K562 (cell line): ENCODE measurements around the gene LRRC7. TPM values are rescaled to one million over a fixed set of nuclear protein-coding genes. Genes with fewer than 3 reads are reported as not detected.

ENCODE experiments used
- ATAC-seq: fragments of 200-7000 bp; cut with Tn5 transposase; 3 replicates; pipeline ENCODE4 v1.9.1; 2020; ENCODE audit warnings: moderate library complexity
- BruUV-seq: library from RNA; stranded (reverse); fragments of 400-500 nt; replicated peaks from 2 replicates; lab custom pipeline; 2021; lab: Mats Ljungman, UMichigan
- CTCF ChIA-PET: fragments of 300-600 bp; formaldehyde crosslinking; extraction: SDS; loops from one replicate; lab custom pipeline; 2021; ENCODE audit warnings: low intra/inter-chr PET ratio; lab: Yijun Ruan, JAX
- POLR2A ChIA-PET: fragments of 300-600, 350-650 bp; sonication (Branson Sonifier 250); formaldehyde crosslinking; extraction: SDS; loops from one replicate; lab custom pipeline; 2021; ENCODE audit warnings: antibody characterized with exemption, inconsistent platforms; lab: Yijun Ruan, JAX
- DNase-seq, 4 experiments: peaks; one replicate each; pipeline versions ENCODE4 v3.0.0 to v3.0.0-alpha.2; 2011 to 2018; ENCODE audit warnings: low spot score in 3 of 4, mixed read lengths in 3 of 4; ENCODE audit errors: extremely low read depth in 1 of 4
- FAIRE-seq: peaks from 2 replicates; lab custom pipeline; 2011; peaks lifted over from hg19 to GRCh38; lab: Jason Lieb, UNC
- H2AFZ ChIP-seq: 2 replicates; pipeline ENCODE4 v1.6.0; 2011; ENCODE audit warnings: low read depth, low read length, control low read depth, inconsistent platforms
- H3K27ac ChIP-seq: fragments of 200-600 bp; 3 replicates; pipeline ENCODE4 v1.8.0; 2011; ENCODE audit warnings: low read depth, mild to moderate bottlenecking, control low read depth, inconsistent platforms, low read length, moderate library complexity, mixed read lengths; ENCODE audit errors: extremely low read depth
- H3K27me3 ChIP-seq, 2 experiments: fragments of 300-600 bp in 1 of 2; 2 replicates in 1 of 2; 3 replicates in 1 of 2; pipeline versions ENCODE4 v1.6.0 to v1.8.0; 2011; ENCODE audit warnings: inconsistent platforms in 2 of 2, low read length in 2 of 2, mild to moderate bottlenecking in 1 of 2, mixed read lengths in 1 of 2, moderate library complexity in 1 of 2; ENCODE audit not compliant: control insufficient read depth in 2 of 2, insufficient read depth in 2 of 2
- H3K36me3 ChIP-seq: fragments of 300-600 bp; 3 replicates; pipeline ENCODE4 v1.8.0; 2011; ENCODE audit warnings: mild to moderate bottlenecking, low read length, inconsistent platforms; ENCODE audit not compliant: control insufficient read depth, insufficient read depth
- H3K4me1 ChIP-seq, 2 experiments: fragments of 200-600 bp in 1 of 2; replicated peaks in 1 of 2; 2 replicates in 1 of 2; 3 replicates in 1 of 2; pipeline versions ENCODE4 v1.5.1 to v1.8.0; 2011; ENCODE audit warnings: inconsistent platforms in 2 of 2, low read length in 2 of 2, mild to moderate bottlenecking in 1 of 2, mixed read lengths in 1 of 2, moderate library complexity in 1 of 2; ENCODE audit not compliant: control insufficient read depth in 2 of 2, insufficient read depth in 2 of 2
- H3K4me2 ChIP-seq: 2 replicates; pipeline ENCODE4 v1.6.1; 2011; ENCODE audit warnings: low read length, control low read depth, inconsistent platforms, mixed read lengths; ENCODE audit not compliant: insufficient read depth
- H3K4me3 ChIP-seq: fragments of 200-600 bp; sonication (generic), shearing (Covaris generic); 2 replicates; pipeline ENCODE4 v1.5.1; 2016; ENCODE audit warnings: control low read depth, inconsistent platforms
- H3K79me2 ChIP-seq: fragments of 200-600 bp; 3 replicates; pipeline ENCODE4 v1.8.0; 2011; ENCODE audit warnings: low read length, inconsistent platforms; ENCODE audit not compliant: control insufficient read depth, insufficient read depth
- H3K9ac ChIP-seq, 2 experiments: 2 replicates each; pipeline versions ENCODE4 v1.6.0 to v1.6.1; 2011; ENCODE audit warnings: low read depth in 2 of 2, low read length in 2 of 2, control low read depth in 1 of 2, inconsistent platforms in 1 of 2, mild to moderate bottlenecking in 1 of 2, mixed read lengths in 1 of 2; ENCODE audit not compliant: insufficient read depth in 1 of 2
- H3K9me1 ChIP-seq: one replicate; pipeline ENCODE4 v1.6.0; 2011; ENCODE audit warnings: inconsistent platforms, mild to moderate bottlenecking, low read length, moderate library complexity; ENCODE audit not compliant: control insufficient read depth, insufficient read depth
- H3K9me3 ChIP-seq: replicated peaks from 2 replicates; pipeline ENCODE4 v1.5.1; 2011; ENCODE audit warnings: low read depth, low read length, inconsistent platforms; ENCODE audit not compliant: control insufficient read depth, insufficient read depth
- H4K20me1 ChIP-seq: replicated peaks from 2 replicates; pipeline ENCODE4 v1.6.1; 2011; ENCODE audit warnings: low read length, inconsistent platforms, mixed read lengths; ENCODE audit not compliant: control insufficient read depth, insufficient read depth
- CHD4 ChIP-seq: fragments of 200-600 bp; sonication (generic); IDR thresholded peaks from 3 replicates; pipeline ENCODE4 v1.6.1; 2012; ENCODE audit warnings: low read depth, mild to moderate bottlenecking, mixed read lengths, low read length, inconsistent platforms; ENCODE audit not compliant: insufficient read depth, insufficient replicate concordance, poor library complexity, severe bottlenecking
- FOXK2 ChIP-seq, 2 experiments: fragments of 450-650 bp; IDR thresholded peaks in 1 of 2; conservative IDR thresholded peaks in 1 of 2; 2 replicates each; pipeline ENCODE4 v1.6.1; 2016; ENCODE audit warnings: low read depth in 2 of 2, mild to moderate bottlenecking in 1 of 2
- HMG20B ChIP-seq: fragments of 250-450 bp; sonication (Bioruptor Pico); IDR thresholded peaks from 2 replicates; pipeline ENCODE4 v1.5.0; 2021; ENCODE audit warnings: mild to moderate bottlenecking
- MAFG ChIP-seq: fragments of 450-650 bp; conservative IDR thresholded peaks from 2 replicates; pipeline ENCODE4 v1.6.1; 2016; ENCODE audit warnings: missing genetic modification characterization, missing compliant biosample characterization
- NFE2L1 ChIP-seq: fragments of 450-650 bp; IDR thresholded peaks from 2 replicates; pipeline ENCODE4 v1.6.1; 2016; ENCODE audit warnings: missing genetic modification characterization, low read depth, mild to moderate bottlenecking, missing compliant biosample characterization, moderate library complexity, borderline replicate concordance
- RFX7 ChIP-seq: fragments of 250-450 bp; sonication (Bioruptor Pico); IDR thresholded peaks from 2 replicates; pipeline ENCODE4 v1.5.1; 2021; ENCODE audit warnings: mild to moderate bottlenecking
- ZNF79 ChIP-seq: fragments of 250-450 bp; sonication (Bioruptor Pico); IDR thresholded peaks from 2 replicates; pipeline ENCODE4 v1.4.0; 2020; ENCODE audit warnings: low read depth, mild to moderate bottlenecking, moderate library complexity
- WGBS: fragments of 100-300 bp; shearing (Covaris generic); methylation state at CpG from one replicate; pipeline ENCODE4 v1.1.6; 2016; ENCODE audit warnings: low coverage, mixed read lengths; ENCODE audit not compliant: insufficient coverage; ENCODE audit errors: missing lambda C conversion rate; 5-methylcytosine and 5-hydroxymethylcytosine counted together
- in situ Hi-C: fragments of 300-500 bp; cut with MboI; formaldehyde crosslinking; loops from 4 replicates; pipeline ENCODE4 v1.15.0; 2018; ENCODE audit warnings: inconsistent platforms, mixed read lengths
- intact Hi-C: fragments of 100-400 bp; cut with micrococcal nuclease; formaldehyde crosslinking; loops from 2 replicates; pipeline ENCODE4 v1.14.2; 2022
- polyA plus RNA-seq, 8 experiments: library from polyadenylated mRNA; depleted of rRNA in 4 of 8; stranded (reverse) in 5 of 8; unstranded in 3 of 8; fragments of >200 nt; fragmentation: Nextera tagmentation in 2 of 8; fragmentation: Illumina TruSeq in 1 of 8; extraction: Ambion mirVana in 2 of 8; extraction: Trizol in 1 of 8; gene quantifications; 2 replicates each; pipeline versions ENCODE4 v1.2.1 to v1.2.3, GENCODE V29; 2011 to 2014; ENCODE audit warnings: inconsistent platforms in 1 of 8, missing spikeins in 1 of 8
- total RNA-seq, 7 experiments: library from RNA; depleted of rRNA in 6 of 7; stranded (reverse); fragments of >200 nt in 6 of 7; fragmentation: Illumina TruSeq in 2 of 7; extraction: Trizol in 2 of 7; gene quantifications; 2 replicates each; pipeline versions ENCODE4 v1.2.1 to v1.2.3, GENCODE V29; 2011 to 2021; ENCODE audit warnings: low replicate concordance in 1 of 7
- TF ChIP-seq, protein P1 (sequence below): fragments of 200-600 bp; sonication (generic); IDR thresholded peaks from one replicate; pipeline ENCODE4 v1.6.1; 2012; ENCODE audit warnings: mild to moderate bottlenecking, low read depth, low read length, inconsistent platforms
- TF ChIP-seq, protein P2 (sequence below): fragments of 450-650 bp; IDR thresholded peaks from 2 replicates; pipeline ENCODE4 v1.6.1; 2017; ENCODE audit warnings: mild to moderate bottlenecking, moderate library complexity

LRRC7 gene
- total and polyA plus RNA-seq, 9 of the 15 experiments (the other 6 are each of a cell fraction or from before 2014, with no cell fraction given) = 0.09 to 0.94 (median 0.49) TPM

DNA sequence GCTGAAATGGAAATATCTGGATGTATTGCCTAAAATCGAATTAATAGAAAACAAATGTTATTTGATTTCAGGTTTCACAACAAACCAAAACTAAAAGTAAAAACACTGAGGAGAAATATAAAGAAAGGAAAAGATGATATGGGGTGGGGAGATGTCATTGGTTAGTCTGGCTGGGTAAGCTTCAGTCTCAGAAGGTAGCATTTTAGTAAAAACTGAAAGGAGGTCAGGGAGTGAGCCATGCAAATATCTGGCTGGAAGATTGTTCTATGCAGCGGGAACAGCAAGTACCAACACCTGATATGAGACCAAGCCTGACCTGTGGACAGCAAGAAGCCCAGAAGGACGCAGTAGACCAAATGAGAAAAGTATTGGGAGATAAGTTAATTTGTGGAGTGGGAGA lies 373.1 kb downstream of the LRRC7 start (continued):
- no peak for TF ChIP-seq RFX7 (CRISPR knock-in tag)

DNA sequence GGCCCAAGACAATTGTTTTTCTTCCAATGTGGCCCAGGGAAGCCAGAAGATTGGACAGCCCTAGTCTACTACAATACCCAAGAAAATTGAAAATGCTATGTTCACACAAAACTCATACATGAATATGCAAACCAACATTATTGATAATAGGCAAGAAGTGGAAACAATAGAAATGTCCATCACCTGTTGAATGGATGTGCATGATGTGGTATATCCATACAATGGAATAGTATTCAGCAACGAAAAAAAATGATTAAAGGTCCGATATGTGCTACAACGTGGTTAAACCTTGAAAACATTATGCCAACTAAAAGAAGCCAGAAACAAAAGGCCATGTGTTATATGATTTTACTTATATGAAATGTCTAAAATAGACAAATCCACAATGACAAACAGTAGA lies 375.3 kb downstream of the LRRC7 start:
- intact Hi-C loops (no loop called here), in situ Hi-C loops (no loop called here)
- FAIRE-seq = no peak
- Histone ChIP-seq H3K4me3 (no peak overlapping the region), H3K79me2 (no peaks in the 10 kb centered on the region), H3K9me3 (no peaks in the 10 kb centered on the region), H4K20me1 (no peaks in the 10 kb centered on the region), H3K4me1 (no peaks in the 10 kb centered on the region), H3K36me3 (no peaks in the 10 kb centered on the region), H3K9me1 (no peaks in the 10 kb centered on the region), H3K27me3 (no peaks in the 10 kb centered on the region), H3K27ac (no peak overlapping the region), H3K4me2 (no peak overlapping the region), H3K9ac (no peak overlapping the region), H2AFZ (no peak overlapping the region)
- no TSS peak for BruUV-seq
- ChIA-PET POLR2A (no interaction called here), CTCF (no interaction called here)
- no peak for DNase-seq
- WGBS = 0% methylated on average over 3 of the region's 3 CpGs
- ATAC-seq = no peak
- no peak for TF ChIP-seq NFE2L1 (tag)
- no peak for TF ChIP-seq HMG20B (CRISPR knock-in tag)
- TF ChIP-seq FOXK2 (conservative IDR thresholded peaks at IDR 0.05 in 1 of 2, IDR thresholded peaks at IDR 0.05 in 1 of 2; ENCODE audit: low read depth in 2 of 2) = no peak
- TF ChIP-seq, protein P1, sequence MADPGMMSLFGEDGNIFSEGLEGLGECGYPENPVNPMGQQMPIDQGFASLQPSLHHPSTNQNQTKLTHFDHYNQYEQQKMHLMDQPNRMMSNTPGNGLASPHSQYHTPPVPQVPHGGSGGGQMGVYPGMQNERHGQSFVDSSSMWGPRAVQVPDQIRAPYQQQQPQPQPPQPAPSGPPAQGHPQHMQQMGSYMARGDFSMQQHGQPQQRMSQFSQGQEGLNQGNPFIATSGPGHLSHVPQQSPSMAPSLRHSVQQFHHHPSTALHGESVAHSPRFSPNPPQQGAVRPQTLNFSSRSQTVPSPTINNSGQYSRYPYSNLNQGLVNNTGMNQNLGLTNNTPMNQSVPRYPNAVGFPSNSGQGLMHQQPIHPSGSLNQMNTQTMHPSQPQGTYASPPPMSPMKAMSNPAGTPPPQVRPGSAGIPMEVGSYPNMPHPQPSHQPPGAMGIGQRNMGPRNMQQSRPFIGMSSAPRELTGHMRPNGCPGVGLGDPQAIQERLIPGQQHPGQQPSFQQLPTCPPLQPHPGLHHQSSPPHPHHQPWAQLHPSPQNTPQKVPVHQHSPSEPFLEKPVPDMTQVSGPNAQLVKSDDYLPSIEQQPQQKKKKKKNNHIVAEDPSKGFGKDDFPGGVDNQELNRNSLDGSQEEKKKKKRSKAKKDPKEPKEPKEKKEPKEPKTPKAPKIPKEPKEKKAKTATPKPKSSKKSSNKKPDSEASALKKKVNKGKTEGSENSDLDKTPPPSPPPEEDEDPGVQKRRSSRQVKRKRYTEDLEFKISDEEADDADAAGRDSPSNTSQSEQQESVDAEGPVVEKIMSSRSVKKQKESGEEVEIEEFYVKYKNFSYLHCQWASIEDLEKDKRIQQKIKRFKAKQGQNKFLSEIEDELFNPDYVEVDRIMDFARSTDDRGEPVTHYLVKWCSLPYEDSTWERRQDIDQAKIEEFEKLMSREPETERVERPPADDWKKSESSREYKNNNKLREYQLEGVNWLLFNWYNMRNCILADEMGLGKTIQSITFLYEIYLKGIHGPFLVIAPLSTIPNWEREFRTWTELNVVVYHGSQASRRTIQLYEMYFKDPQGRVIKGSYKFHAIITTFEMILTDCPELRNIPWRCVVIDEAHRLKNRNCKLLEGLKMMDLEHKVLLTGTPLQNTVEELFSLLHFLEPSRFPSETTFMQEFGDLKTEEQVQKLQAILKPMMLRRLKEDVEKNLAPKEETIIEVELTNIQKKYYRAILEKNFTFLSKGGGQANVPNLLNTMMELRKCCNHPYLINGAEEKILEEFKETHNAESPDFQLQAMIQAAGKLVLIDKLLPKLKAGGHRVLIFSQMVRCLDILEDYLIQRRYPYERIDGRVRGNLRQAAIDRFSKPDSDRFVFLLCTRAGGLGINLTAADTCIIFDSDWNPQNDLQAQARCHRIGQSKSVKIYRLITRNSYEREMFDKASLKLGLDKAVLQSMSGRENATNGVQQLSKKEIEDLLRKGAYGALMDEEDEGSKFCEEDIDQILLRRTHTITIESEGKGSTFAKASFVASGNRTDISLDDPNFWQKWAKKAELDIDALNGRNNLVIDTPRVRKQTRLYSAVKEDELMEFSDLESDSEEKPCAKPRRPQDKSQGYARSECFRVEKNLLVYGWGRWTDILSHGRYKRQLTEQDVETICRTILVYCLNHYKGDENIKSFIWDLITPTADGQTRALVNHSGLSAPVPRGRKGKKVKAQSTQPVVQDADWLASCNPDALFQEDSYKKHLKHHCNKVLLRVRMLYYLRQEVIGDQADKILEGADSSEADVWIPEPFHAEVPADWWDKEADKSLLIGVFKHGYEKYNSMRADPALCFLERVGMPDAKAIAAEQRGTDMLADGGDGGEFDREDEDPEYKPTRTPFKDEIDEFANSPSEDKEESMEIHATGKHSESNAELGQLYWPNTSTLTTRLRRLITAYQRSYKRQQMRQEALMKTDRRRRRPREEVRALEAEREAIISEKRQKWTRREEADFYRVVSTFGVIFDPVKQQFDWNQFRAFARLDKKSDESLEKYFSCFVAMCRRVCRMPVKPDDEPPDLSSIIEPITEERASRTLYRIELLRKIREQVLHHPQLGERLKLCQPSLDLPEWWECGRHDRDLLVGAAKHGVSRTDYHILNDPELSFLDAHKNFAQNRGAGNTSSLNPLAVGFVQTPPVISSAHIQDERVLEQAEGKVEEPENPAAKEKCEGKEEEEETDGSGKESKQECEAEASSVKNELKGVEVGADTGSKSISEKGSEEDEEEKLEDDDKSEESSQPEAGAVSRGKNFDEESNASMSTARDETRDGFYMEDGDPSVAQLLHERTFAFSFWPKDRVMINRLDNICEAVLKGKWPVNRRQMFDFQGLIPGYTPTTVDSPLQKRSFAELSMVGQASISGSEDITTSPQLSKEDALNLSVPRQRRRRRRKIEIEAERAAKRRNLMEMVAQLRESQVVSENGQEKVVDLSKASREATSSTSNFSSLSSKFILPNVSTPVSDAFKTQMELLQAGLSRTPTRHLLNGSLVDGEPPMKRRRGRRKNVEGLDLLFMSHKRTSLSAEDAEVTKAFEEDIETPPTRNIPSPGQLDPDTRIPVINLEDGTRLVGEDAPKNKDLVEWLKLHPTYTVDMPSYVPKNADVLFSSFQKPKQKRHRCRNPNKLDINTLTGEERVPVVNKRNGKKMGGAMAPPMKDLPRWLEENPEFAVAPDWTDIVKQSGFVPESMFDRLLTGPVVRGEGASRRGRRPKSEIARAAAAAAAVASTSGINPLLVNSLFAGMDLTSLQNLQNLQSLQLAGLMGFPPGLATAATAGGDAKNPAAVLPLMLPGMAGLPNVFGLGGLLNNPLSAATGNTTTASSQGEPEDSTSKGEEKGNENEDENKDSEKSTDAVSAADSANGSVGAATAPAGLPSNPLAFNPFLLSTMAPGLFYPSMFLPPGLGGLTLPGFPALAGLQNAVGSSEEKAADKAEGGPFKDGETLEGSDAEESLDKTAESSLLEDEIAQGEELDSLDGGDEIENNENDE = no peak
- no peak for TF ChIP-seq MAFG (tag)
- no peak for TF ChIP-seq ZNF79 (CRISPR knock-in tag)
- TF ChIP-seq, protein P2, sequence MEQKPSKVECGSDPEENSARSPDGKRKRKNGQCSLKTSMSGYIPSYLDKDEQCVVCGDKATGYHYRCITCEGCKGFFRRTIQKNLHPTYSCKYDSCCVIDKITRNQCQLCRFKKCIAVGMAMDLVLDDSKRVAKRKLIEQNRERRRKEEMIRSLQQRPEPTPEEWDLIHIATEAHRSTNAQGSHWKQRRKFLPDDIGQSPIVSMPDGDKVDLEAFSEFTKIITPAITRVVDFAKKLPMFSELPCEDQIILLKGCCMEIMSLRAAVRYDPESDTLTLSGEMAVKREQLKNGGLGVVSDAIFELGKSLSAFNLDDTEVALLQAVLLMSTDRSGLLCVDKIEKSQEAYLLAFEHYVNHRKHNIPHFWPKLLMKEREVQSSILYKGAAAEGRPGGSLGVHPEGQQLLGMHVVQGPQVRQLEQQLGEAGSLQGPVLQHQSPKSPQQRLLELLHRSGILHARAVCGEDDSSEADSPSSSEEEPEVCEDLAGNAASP = no peak
- TF ChIP-seq CHD4 = no peak
